Activated B cell treated with CpG ODN at 0.5 μM for 24 hours (primary cell): ENCODE measurements around the gene POU2F2. TPM values are rescaled to one million over a fixed set of nuclear protein-coding genes. Genes with fewer than 3 reads are reported as not detected.

ENCODE experiments used
- ATAC-seq: fragments of 200-7000 bp; cut with Tn5 transposase; one replicate; pipeline ENCODE4 v1.10.0; 2021; ENCODE audit warnings: low read depth, mild to moderate bottlenecking, moderate library complexity
- CTCF ChIA-PET: fragments of 350-600 bp; sonication (Branson Sonifier 250); formaldehyde crosslinking; loops from one replicate; lab custom pipeline; 2021; ENCODE audit warnings: antibody characterized with exemption; lab: Charles Lee
- POLR2A ChIA-PET: fragments of 350-600 bp; sonication (Branson Sonifier 250); formaldehyde crosslinking; loops from one replicate; lab custom pipeline; 2021; ENCODE audit warnings: antibody characterized with exemption; lab: Charles Lee
- DNase-seq: peaks from one replicate; pipeline ENCODE4 v3.0.0; 2022
- H3K27ac Mint-ChIP-seq: one replicate; pipeline ENCODE4 v1.8.0; 2020; ENCODE audit warnings: mixed read lengths
- H3K27me3 Mint-ChIP-seq: one replicate; pipeline ENCODE4 v1.8.0; 2021; ENCODE audit warnings: mixed read lengths
- H3K36me3 Mint-ChIP-seq: one replicate; pipeline ENCODE4 v1.8.0; 2021; ENCODE audit warnings: low read depth, mixed read lengths
- H3K4me1 Mint-ChIP-seq: one replicate; pipeline ENCODE4 v1.8.0; 2021; ENCODE audit warnings: mixed read lengths
- H3K4me3 Mint-ChIP-seq: one replicate; pipeline ENCODE4 v1.8.0; 2020; ENCODE audit warnings: mild to moderate bottlenecking, mixed read lengths
- H3K9me3 Mint-ChIP-seq: one replicate; pipeline ENCODE4 v1.8.0; 2020; ENCODE audit warnings: mixed read lengths
- intact Hi-C: fragments of 100-400 bp; cut with micrococcal nuclease; formaldehyde crosslinking; loops from one replicate; pipeline ENCODE4 v1.15.1; 2024
- total RNA-seq: library from RNA; stranded (reverse); gene quantifications from 2 replicates; pipeline ENCODE4 v1.2.3, GENCODE V29; 2022
- TF ChIP-seq, protein P1 (sequence below): fragments of 200-600 bp; IDR thresholded peaks from one replicate; pipeline ENCODE4 v1.8.0; 2022; ENCODE audit warnings: antibody characterized with exemption, mild to moderate bottlenecking

The POU2F2 gene
- total RNA-seq, 1 donor from 2014 or later: 577 TPM

GRCh38 chr19:42120276-42120980 is 11.8 kb downstream of the POU2F2 start:
- H3K27ac Mint-ChIP-seq: peak overlapping the region; percentile 96
- CTCF ChIA-PET: interaction anchor here (1.4 to 22.2 kb wide), 3 partner anchors 8 to 12 kb away, joined by 4 to 426 read pairs (median 41); partner anchors contain the start of gene POU2F2
- TF ChIP-seq, protein P1, sequence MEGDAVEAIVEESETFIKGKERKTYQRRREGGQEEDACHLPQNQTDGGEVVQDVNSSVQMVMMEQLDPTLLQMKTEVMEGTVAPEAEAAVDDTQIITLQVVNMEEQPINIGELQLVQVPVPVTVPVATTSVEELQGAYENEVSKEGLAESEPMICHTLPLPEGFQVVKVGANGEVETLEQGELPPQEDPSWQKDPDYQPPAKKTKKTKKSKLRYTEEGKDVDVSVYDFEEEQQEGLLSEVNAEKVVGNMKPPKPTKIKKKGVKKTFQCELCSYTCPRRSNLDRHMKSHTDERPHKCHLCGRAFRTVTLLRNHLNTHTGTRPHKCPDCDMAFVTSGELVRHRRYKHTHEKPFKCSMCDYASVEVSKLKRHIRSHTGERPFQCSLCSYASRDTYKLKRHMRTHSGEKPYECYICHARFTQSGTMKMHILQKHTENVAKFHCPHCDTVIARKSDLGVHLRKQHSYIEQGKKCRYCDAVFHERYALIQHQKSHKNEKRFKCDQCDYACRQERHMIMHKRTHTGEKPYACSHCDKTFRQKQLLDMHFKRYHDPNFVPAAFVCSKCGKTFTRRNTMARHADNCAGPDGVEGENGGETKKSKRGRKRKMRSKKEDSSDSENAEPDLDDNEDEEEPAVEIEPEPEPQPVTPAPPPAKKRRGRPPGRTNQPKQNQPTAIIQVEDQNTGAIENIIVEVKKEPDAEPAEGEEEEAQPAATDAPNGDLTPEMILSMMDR: no peak
- ATAC-seq (no peak), DNase-seq (no peak)
- H3K27me3 Mint-ChIP-seq: no peaks in the 10 kb centered on the region
- peaks cover 94% of the 10 kb centered on the region for H3K36me3 Mint-ChIP-seq
- POLR2A ChIA-PET: interaction anchor here (0.7 to 24.6 kb wide), 4 partner anchors 7 to 122 kb away, joined by 3 to 1230 read pairs (median 617); partner anchors contain the start of genes GSK3A and POU2F2
- intact Hi-C loops: no loop called here
- peak overlapping the region; percentile 80 for H3K4me3 Mint-ChIP-seq
- no peaks in the 10 kb centered on the region for H3K9me3 Mint-ChIP-seq
- peaks cover 97% of the 10 kb centered on the region for H3K4me1 Mint-ChIP-seq

DNA sequence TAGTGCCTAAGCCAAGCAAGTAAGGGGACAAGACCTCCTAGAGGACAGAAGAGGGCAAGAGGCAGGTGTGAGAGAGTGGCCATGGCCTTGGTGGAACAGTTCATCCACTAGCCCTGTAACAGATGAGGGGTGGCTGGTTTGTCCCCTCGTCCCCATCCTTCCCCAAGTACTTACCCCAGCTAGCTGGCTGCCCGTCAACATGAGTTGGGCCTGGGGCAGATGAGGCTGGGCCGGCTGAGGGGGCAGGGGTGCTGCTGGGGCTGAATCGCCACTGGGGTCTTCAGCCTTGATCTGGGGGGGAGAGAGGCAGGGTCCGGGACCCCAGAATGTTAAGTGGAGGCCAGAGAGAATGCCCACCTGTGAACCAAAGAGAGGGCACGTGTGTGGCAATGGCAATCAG is 15.2 kb downstream of the POU2F2 start:
- no peak for DNase-seq
- intact Hi-C loops: no loop called here
- TF ChIP-seq, protein P1: no peak
- ChIA-PET POLR2A (interaction anchor here (1.1 to 24.6 kb wide), 2 partner anchors 10 to 349 kb away, joined by 4 to 1230 read pairs; partner anchors contain the start of gene POU2F2), CTCF (interaction anchor here (13.4 kb wide), 1 partner anchor 13 kb away, joined by 426 read pairs; the partner anchor contains the start of gene POU2F2)
- no peaks in the 10 kb centered on the region for H3K9me3 Mint-ChIP-seq
- H3K27me3 Mint-ChIP-seq: no peaks in the 10 kb centered on the region
- H3K36me3 Mint-ChIP-seq: peaks cover 94% of the 10 kb centered on the region
- peaks cover 97% of the 10 kb centered on the region for H3K4me1 Mint-ChIP-seq
- ATAC-seq: no peak
- peak overlapping the region; percentile 96 for H3K27ac Mint-ChIP-seq
- no peak overlapping the region for H3K4me3 Mint-ChIP-seq

GRCh38 chr19:42116308-42117075 is 15.8 kb downstream of the POU2F2 start:
- DNase-seq (no peak), ATAC-seq (no peak)
- Mint-ChIP-seq H3K4me1 (peaks cover 97% of the 10 kb centered on the region), H3K27ac (peak overlapping the region; percentile 96), H3K9me3 (no peaks in the 10 kb centered on the region), H3K27me3 (no peaks in the 10 kb centered on the region), H3K4me3 (peak overlapping the region; percentile 46), H3K36me3 (peaks cover 94% of the 10 kb centered on the region)
- TF ChIP-seq, protein P1: no peak
- CTCF ChIA-PET: interaction anchor here (13.4 kb wide), 1 partner anchor 13 kb away, joined by 426 read pairs; the partner anchor contains the start of gene POU2F2
- intact Hi-C loops: no loop called here
- POLR2A ChIA-PET: interaction anchor here (0.5 to 24.6 kb wide), 4 partner anchors 11 to 142 kb away, joined by 3 to 1230 read pairs (median 10); partner anchors contain the start of gene POU2F2

- TF ChIP-seq, protein P1: no peak
- no peaks in the 10 kb centered on the region for H3K9me3 Mint-ChIP-seq
- ATAC-seq (peak; percentile 6), DNase-seq (no peak)
- H3K36me3 Mint-ChIP-seq: peaks cover 94% of the 10 kb centered on the region
- peak overlapping the region; percentile 96 for H3K27ac Mint-ChIP-seq
- H3K4me3 Mint-ChIP-seq: peak overlapping the region; percentile 46
- H3K27me3 Mint-ChIP-seq: no peaks in the 10 kb centered on the region
- H3K4me1 Mint-ChIP-seq: peaks cover 97% of the 10 kb centered on the region
- ChIA-PET CTCF (interaction anchor here (13.4 kb wide), 1 partner anchor 14 kb away, joined by 426 read pairs; the partner anchor contains the start of gene POU2F2), POLR2A (interaction anchor here (0.7 to 24.6 kb wide), 10 partner anchors 12 to 308 kb away, joined by 3 to 1230 read pairs (median 8); partner anchors contain the start of genes PAFAH1B3, POU2F2 and PRR19)
- intact Hi-C loops: loop anchor here (2.0 kb wide), 1 partner anchor 127 kb away; the partner anchor contains the start of gene GSK3A
Observed at GRCh38 chr19:42115705-42116104, 16.5 kb downstream of the POU2F2 start.
